AG10803 (cell line): ENCODE results near the gene ARHGEF17.

Experiments used
- DNase-seq: peaks from one replicate; pipeline ENCODE4 v3.0.0; 2010; ENCODE audit warnings: low read depth
- H3K4me3 ChIP-seq: 2 replicates; pipeline ENCODE4 v1.5.1; 2011; ENCODE audit warnings: mild to moderate bottlenecking, low read length, control low read depth
- TF ChIP-seq, protein P1 (sequence below): conservative IDR thresholded peaks from 2 replicates; pipeline ENCODE4 v1.5.1; 2011; ENCODE audit warnings: mild to moderate bottlenecking, low read length, control low read depth, inconsistent platforms

Gene ARHGEF17

DNA sequence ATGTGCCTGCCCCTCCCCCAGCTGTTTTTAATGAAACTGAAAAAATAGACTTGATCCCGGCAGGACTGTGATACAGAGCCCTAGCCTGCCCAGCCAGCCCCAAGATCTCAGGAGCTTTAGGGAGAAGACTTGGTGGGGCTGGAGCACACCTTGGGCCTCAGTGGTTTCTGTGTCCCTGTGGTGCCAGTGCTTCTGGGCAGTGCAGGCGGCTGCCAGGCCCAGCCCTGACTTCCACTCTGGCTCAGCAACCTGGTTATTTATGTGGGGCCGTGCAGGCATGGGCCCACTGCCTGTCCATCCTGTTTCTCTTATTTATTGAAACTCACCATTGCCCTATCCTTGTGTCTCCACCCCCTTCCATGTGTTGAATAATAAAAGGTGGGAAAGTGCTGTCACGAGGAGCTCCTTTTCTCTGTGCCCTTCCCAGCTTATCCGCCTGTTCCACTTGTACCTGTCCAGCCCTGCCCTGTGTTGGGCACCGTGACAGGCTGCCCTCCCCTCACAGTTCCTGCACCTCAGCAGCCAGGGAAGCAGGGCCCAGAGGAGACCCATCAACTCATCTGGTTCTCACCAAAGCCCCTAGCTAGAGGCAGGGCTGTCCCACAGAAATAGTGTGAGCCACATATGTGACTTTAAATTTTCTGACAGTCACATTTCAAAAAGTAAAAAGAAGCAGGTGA is 88.3 kb downstream of the ARHGEF17 start:
- TF ChIP-seq, protein P1, sequence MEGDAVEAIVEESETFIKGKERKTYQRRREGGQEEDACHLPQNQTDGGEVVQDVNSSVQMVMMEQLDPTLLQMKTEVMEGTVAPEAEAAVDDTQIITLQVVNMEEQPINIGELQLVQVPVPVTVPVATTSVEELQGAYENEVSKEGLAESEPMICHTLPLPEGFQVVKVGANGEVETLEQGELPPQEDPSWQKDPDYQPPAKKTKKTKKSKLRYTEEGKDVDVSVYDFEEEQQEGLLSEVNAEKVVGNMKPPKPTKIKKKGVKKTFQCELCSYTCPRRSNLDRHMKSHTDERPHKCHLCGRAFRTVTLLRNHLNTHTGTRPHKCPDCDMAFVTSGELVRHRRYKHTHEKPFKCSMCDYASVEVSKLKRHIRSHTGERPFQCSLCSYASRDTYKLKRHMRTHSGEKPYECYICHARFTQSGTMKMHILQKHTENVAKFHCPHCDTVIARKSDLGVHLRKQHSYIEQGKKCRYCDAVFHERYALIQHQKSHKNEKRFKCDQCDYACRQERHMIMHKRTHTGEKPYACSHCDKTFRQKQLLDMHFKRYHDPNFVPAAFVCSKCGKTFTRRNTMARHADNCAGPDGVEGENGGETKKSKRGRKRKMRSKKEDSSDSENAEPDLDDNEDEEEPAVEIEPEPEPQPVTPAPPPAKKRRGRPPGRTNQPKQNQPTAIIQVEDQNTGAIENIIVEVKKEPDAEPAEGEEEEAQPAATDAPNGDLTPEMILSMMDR: no peak
- DNase-seq: no peak
- H3K4me3 ChIP-seq: no peak overlapping the region

- no peak overlapping the region for H3K4me3 ChIP-seq
- TF ChIP-seq, protein P1: no peak
- no peak for DNase-seq
Measured at GRCh38 chr11:73396985-73397384, 88.9 kb downstream of the ARHGEF17 start.

DNA sequence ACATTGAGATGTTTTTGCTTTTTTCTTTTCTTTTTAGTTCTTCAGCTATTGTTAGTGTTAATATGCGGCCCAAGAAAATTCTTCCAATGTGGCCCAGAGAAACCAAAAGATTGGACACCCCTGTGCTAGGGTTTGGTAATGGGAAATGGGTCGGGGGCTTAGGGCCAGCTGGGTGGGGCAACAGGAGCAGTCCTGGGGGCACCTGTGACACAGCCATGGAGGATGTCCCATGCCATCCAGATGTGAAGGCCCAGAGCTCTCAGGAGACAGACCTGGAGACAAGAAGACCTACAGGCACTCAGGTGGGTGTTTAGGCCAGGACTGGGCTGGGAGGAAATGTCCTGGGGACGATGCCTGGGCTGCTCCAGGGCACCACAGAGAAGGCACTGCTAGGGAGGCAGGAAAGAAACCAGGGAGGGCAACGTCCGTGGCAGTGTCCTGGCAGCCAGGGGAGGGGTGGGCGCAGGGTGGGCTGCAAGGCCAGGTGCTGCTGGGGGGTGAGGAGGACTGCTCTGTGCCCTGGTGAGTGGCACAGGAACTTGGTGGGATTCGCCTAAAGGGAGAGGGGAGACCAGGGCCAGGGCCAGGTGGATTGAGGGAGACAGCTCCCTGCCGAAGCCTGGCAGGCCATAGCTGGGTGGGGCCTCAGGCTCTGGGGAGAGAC is 89.5 kb downstream of the ARHGEF17 start:
- TF ChIP-seq, protein P1: no peak
- no peak for DNase-seq
- H3K4me3 ChIP-seq: no peak overlapping the region

GRCh38 chr11:73398132-73398526 is 90.1 kb downstream of the ARHGEF17 start:
- no peak overlapping the region for H3K4me3 ChIP-seq
- TF ChIP-seq, protein P1: no peak
- no peak for DNase-seq

DNA sequence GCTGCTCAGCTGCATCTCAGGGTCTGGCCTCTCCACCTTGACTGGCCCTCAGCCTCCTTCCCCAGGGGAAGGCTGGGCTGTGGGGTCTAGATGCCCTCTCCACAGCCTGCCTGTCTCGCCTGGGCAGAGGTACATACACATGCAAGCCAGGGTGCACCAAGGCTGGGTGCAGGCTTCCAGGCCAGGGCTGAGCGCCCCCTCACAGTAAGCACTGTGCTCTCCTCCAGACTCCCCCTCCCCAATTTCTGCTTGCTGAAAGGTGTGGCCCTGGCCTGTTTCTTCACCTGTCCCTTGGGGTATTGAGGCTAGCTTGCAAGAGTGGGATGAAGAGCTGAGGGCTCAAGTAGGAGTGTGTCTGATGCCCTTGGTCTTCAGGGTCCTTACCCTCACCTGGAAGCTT is 90.6 kb downstream of the ARHGEF17 start:
- no peak overlapping the region for H3K4me3 ChIP-seq
- no peak for DNase-seq
- TF ChIP-seq, protein P1: no peak

GRCh38 chr11:73399159-73399590 is 91.1 kb downstream of the ARHGEF17 start:
- TF ChIP-seq, protein P1: no peak
- no peak overlapping the region for H3K4me3 ChIP-seq
- DNase-seq: no peak

GRCh38 chr11:73399636-73400035 is 91.6 kb downstream of the ARHGEF17 start:
- TF ChIP-seq, protein P1: no peak
- DNase-seq: no peak
- no peak overlapping the region for H3K4me3 ChIP-seq
